Mesothelial cell of epicardium (in vitro differentiated cells): ENCODE data around the gene SETBP1. TPM values are rescaled to one million over a fixed set of nuclear protein-coding genes. Genes with fewer than 3 reads are reported as not detected.

ENCODE experiments used
- DNase-seq, 2 experiments: peaks; one replicate each; pipeline ENCODE4 v3.0.0; 2021; ENCODE audit warnings: low spot score in 2 of 2; ENCODE audit not compliant: unreplicated experiment in 2 of 2
- H3K27ac Mint-ChIP-seq: 2 replicates; pipeline ENCODE4 v1.8.0; 2021; ENCODE audit warnings: mixed read lengths
- H3K27me3 Mint-ChIP-seq: 2 replicates; pipeline ENCODE4 v1.8.0; 2021; ENCODE audit warnings: low read depth, mixed read lengths
- H3K36me3 Mint-ChIP-seq: 2 replicates; pipeline ENCODE4 v1.8.0; 2021; ENCODE audit warnings: mixed read lengths
- H3K4me1 Mint-ChIP-seq: 2 replicates; pipeline ENCODE4 v1.8.0; 2021; ENCODE audit warnings: mixed read lengths
- H3K4me3 Mint-ChIP-seq: 2 replicates; pipeline ENCODE4 v1.8.0; 2021; ENCODE audit warnings: mild to moderate bottlenecking, moderate library complexity, mixed read lengths
- H3K9me3 Mint-ChIP-seq: 2 replicates; pipeline ENCODE4 v1.8.0; 2021; ENCODE audit warnings: mixed read lengths
- CTCF ChIP-seq: fragments of 200-600 bp; sonication (generic); IDR thresholded peaks from one replicate; pipeline ENCODE4 v1.5.0; 2021; ENCODE audit warnings: antibody characterized with exemption; ENCODE audit not compliant: unreplicated experiment
- total RNA-seq: library from RNA; stranded (reverse); gene quantifications from 3 replicates; pipeline ENCODE4 v1.2.1, GENCODE V29; 2021

The SETBP1 gene
- total RNA-seq, 1 donor from 2014 or later: 47.7 TPM

- DNase-seq: no peak
- Mint-ChIP-seq H3K27ac (no peak overlapping the region), H3K4me3 (no peak overlapping the region), H3K36me3 (peaks cover 11% of the 10 kb centered on the region), H3K9me3 (no peaks in the 10 kb centered on the region), H3K27me3 (no peaks in the 10 kb centered on the region), H3K4me1 (peaks cover 36% of the 10 kb centered on the region)
- no peak for TF ChIP-seq CTCF
Observed at GRCh38 chr18:44693030-44693784, 12.5 kb downstream of the SETBP1 start.

- H3K36me3 Mint-ChIP-seq: peaks cover 8% of the 10 kb centered on the region
- H3K4me1 Mint-ChIP-seq: peaks cover 47% of the 10 kb centered on the region
- H3K9me3 Mint-ChIP-seq: no peaks in the 10 kb centered on the region
- no peak for DNase-seq
- H3K27me3 Mint-ChIP-seq: no peaks in the 10 kb centered on the region
- no peak overlapping the region for H3K4me3 Mint-ChIP-seq
- TF ChIP-seq CTCF: no peak
- no peak overlapping the region for H3K27ac Mint-ChIP-seq
Observed at GRCh38 chr18:44695503-44695902, 14.8 kb downstream of the SETBP1 start.

- Mint-ChIP-seq H3K36me3 (peaks cover 9% of the 10 kb centered on the region), H3K4me3 (peak overlapping the region; percentile 10), H3K9me3 (no peaks in the 10 kb centered on the region), H3K27ac (peak overlapping the region; percentile 85), H3K4me1 (peaks cover 56% of the 10 kb centered on the region), H3K27me3 (no peaks in the 10 kb centered on the region)
- no peak for TF ChIP-seq CTCF
- no peak for DNase-seq
Observed at GRCh38 chr18:44696892-44697291, 16.2 kb downstream of the SETBP1 start.

GRCh38 chr18:44697315-44697714, 16.6 kb downstream of the SETBP1 start:
- H3K4me1 Mint-ChIP-seq: peaks cover 56% of the 10 kb centered on the region
- H3K4me3 Mint-ChIP-seq: peak overlapping the region; percentile 10
- no peak for DNase-seq
- peaks cover 12% of the 10 kb centered on the region for H3K36me3 Mint-ChIP-seq
- TF ChIP-seq CTCF: no peak
- H3K27ac Mint-ChIP-seq: peak overlapping the region; percentile 85
- no peaks in the 10 kb centered on the region for H3K9me3 Mint-ChIP-seq
- H3K27me3 Mint-ChIP-seq: no peaks in the 10 kb centered on the region

GRCh38 chr18:44698518-44698917, 17.8 kb downstream of the SETBP1 start:
- peak overlapping the region; percentile 13 for H3K27ac Mint-ChIP-seq
- no peaks in the 10 kb centered on the region for H3K27me3 Mint-ChIP-seq
- H3K4me3 Mint-ChIP-seq: no peak overlapping the region
- TF ChIP-seq CTCF: no peak
- no peak for DNase-seq
- H3K9me3 Mint-ChIP-seq: no peaks in the 10 kb centered on the region
- H3K4me1 Mint-ChIP-seq: peaks cover 56% of the 10 kb centered on the region
- H3K36me3 Mint-ChIP-seq: peaks cover 18% of the 10 kb centered on the region
